Renal pelvis (tissue), 4 donors: ENCODE measurements around the gene APBB2. TPM values are rescaled to one million over a fixed set of nuclear protein-coding genes. Genes with fewer than 3 reads are reported as not detected.
"Not testable (repeated sequence)": the region's sequence is repeated elsewhere in the genome, so short reads cannot be mapped to it uniquely, and the experiment has no call there.

Experiments used
- DNase-seq: peaks from one replicate; pipeline ENCODE4 v3.0.0-alpha.2; 2013
- polyA plus RNA-seq, 3 donors: library from polyadenylated mRNA; unstranded; fragments of 120-200 nt; gene quantifications; one replicate each; pipeline ENCODE4 v1.2.1, GENCODE V29; 2013; ENCODE audit not compliant: insufficient read length in 3 of 3

The APBB2 gene
- polyA plus RNA-seq, 3 donors = 43.3 to 59.5 (median 59.4) TPM

DNA sequence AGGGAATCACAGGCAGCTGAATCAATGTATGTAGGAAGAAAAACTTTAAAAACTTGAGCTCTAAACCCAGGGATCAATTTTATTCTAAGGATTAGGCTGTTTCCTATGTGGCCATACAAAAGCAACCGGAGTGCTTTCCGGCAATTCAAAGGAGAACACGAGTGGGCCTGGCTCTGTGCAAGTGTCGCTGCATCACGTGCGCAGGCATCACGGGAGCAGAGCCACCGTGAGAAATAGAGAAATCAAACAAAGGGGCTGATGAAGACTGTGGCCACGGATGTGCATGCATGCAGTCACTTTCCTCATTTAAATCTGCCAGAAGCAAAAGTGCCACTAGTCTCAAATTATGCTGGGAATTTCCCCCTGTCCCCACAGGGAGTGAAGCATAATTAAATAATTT is 267.7 kb downstream of the APBB2 start:
- DNase-seq = no peak

DNA sequence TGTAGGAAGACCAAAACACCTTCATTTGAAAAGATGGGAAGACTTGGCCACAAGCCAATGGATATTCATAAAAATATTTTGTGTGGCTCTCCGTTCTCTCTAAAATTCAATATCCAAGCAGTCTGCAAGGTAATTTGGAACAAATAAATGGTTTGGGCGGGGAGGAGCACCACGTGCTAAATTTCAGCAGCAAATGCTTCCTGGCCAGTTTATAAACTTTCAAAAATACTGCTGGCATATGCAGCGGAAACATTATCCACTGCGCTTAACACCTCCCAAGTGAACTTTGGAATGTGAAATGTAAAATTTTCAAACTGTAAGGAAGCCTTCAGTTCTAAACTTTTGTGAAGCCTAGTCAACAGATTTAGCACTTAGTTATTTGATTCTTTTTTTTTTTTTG is 273.6 kb downstream of the APBB2 start:
- no peak for DNase-seq

DNA sequence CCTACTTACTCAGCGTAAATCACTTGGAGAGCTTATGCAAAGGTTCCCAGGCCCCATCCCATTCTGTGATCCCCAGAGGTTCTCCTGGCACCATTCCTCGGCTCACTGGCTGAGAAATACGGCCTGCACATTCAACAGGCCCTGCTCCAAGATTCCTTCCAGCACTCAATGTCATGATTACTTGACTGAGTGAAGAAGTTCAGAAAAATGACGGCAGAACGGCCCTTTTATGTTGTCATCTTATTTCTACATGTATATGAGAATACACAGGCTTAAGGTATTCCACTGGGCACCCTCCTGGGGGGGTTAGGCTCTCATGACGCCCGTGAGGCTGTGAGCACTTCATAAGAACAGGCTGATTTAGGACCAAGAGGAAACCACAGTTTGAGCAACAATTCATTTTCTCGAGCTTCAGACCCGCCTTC is 274.0 kb downstream of the APBB2 start:
- DNase-seq = no peak

DNA sequence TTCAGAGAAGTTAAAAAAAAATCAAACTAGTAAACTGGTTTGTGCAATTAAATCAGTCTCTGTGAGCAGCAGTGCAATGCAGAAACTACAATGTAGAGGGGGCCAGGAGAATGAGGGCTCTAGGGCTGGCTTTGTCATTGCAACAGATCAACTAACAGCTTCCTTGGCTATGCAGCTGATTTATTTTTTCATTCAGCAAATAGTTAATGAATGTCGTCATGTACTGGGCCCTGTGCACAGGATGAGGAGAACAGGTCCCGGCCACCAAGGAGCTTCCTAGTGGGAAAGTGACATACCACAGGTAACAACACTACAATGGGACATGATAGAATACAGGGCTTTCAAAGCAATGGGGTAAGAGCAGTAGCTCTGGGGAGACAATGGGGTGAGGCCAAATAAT is 274.5 kb downstream of the APBB2 start:
- no peak for DNase-seq

DNA sequence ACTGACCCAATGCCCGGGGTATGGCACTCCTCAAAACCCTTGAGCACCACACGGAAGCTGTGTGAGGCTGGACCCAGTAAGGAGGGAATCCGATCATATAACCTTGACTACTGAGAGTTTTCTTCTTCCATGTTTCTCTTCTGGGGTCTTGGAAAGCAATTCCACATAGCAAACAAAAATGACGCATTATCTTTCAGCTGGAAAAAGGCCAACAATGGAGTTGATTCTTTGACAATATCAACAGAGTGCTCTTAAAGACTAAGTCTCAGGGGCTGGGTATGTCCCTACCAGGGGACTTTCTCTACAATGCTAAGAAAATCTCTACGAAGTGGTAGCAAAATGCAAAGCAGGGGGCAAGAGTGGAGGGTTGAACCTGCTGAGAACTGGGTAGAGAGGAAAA is 276.0 kb downstream of the APBB2 start:
- DNase-seq = no peak

DNA sequence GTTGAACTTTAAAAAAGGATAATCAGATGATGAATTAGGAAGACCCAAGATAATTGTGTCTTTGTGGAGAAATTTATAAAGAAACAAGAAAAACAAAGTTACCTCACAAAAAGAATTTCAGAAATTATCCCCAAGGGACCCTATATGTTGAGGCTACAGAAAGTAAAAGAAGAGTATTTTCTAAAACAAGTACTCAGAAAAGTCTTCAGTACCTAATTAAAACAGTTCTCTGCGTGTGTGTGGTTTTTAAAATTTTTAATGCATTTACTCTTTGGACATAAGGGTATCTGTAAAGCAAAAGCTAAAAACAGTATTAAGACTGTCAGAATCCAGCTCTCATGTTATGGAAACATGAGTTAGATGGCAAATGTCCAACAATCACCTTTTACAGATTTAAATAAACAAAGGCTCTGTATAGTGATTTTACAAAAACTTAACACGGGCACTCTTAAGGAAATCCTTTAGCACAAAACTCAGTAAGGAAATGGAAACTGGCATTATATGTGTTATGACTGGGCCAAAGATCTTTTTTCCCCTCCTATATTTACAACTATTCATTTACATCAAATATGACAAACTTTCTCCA is 277.1 kb downstream of the APBB2 start:
- DNase-seq = no peak

DNA sequence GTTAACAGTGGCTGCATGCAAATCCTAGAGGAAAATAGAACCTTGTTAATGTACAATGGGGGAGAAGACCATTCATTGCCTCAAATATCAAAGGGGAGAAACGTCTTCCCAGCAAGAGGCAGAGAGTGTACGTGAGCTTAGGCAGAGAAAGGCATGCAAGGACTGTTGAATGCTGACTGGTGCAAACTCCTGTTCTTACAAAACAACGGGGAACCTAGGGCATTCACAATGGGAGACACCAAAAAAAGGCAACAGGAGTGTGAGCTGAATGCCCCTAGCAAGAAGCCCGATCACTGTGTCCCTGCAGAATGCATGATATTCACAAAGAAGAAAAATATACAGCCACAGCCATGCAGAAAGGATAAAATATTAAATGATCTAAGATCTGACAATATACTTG is 279.7 kb downstream of the APBB2 start:
- no peak for DNase-seq

GRCh38 chr4:40933272-40934053 is 280.9 kb downstream of the APBB2 start:
- DNase-seq = no peak

DNA sequence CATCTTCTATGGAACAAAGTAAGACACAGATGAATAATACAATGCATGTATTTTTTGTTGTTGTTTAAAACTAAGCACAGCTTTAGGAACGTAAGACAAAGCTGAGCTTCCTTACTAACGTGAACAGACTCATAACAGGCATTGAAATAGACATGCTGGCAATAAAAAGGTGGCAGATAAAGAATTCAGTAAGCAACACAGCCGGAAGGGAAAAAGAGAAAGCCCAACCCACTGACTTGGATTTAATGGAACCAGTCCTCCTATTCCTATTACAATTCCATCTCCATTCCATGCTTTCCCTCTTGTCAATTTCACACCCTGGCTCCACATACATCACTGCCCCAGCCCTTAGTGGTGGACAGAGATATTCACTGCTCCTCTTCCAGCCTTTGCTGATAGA is 282.5 kb downstream of the APBB2 start:
- no peak for DNase-seq

DNA sequence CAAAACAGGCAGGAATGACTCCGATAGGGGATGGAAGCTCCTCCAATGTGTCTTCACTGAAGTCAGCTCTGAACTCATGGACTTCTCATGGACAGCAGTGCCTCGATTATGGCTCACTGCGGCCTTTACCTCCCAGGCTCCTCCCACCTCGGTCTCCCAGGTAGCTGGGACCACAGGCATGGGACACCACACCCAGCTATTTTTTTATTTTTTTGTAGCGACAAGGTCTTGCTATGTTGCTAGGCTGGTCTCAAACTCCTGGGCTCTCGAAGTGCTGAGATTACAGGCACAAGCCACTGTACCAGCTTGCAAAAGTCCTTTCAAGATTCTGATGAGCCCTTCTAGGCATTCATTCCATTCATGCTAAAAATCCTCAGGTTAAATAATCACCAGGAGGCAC is 283.1 kb downstream of the APBB2 start:
- no peak for DNase-seq

DNA sequence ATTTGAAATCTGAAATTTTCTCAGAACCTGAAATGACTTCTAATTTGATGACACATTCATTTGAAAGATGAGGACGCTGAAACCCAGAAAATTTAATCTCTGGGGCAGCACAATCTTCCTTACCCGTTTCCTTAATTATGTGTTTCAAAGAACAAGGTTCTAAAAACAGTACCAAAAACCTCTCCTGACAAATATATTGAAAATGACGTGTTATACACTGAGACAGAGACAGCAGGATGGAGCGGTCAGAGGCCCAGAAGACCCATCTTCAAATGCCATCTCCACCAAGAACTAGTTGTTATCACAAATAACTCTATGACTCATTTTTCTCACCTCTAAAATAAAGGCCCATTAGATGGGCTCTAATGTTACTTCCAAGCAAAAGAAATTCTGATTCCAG is 287.3 kb downstream of the APBB2 start:
- DNase-seq = no peak

GRCh38 chr4:40924793-40925117 is 289.6 kb downstream of the APBB2 start:
- no peak for DNase-seq

DNA sequence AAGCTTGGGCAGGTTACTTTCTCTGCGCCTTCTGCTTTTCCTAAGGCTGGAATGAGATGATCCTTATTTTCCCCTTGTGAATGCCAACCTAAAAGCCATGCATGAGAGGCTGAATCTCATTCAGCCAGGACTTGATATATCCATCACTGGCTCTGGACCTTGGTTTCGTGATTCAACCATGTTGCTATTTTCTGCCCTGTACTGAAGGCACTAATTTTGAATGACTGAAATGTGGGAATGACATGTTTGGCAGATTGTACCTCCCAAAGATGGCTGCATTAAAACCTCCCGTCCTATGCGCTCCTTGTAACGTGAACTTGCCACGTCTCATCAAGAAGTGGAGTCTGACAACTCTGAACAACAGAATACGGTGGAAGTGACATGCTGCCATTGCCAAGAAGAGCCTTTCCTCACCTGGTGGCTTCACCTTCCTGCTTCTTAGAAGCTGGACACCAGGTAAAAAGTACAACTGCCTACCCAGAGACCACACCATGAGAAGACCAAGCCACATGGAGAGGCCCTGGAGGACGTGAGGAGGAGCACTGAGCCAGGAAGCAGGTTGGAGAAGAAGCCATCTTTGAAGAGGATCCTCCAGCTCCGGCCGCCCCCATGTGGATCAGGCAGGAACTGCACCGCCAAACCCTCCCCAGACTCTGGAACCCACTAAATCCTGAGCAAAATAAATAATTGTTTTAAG is 290.1 kb downstream of the APBB2 start:
- no peak for DNase-seq

DNA sequence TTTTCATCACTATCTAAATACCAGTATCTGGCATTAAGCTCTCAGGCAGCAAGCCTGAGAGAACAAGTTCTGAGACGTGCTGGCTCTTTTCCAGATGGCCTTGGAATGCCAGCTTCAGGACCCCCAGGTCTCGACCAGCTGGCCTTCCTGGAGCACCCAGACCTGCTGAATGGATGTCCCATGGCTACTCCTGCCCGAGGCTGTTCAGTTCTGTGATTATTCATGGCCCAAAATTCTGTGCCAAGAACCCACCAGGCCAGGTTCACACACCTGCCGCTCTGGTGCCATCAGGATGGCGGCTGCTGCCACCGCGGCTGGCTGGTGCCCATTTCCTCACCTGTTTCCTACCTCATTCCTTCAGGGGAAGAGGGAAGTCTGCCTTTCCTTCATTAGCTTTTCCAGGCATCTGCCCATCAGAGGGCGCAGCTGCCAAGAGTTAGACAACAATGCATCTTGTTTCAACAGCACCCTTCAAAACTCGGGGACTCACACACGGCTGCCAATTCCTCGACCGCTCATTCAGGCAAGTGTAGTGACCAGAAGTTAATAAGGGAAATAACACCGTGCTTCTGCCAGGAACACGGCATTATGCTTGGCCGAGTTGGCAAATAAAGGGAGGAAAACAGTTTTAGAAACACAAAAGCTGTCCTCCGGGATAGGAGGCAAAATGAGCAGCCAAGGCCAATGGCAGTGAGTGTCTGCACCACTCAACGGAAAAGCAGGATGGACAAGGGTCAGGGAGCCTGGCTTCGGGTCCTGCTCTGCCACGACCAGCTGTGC is 290.8 kb downstream of the APBB2 start:
- no peak for DNase-seq

GRCh38 chr4:40919976-40920375 is 294.4 kb downstream of the APBB2 start:
- not testable (repeated sequence) for DNase-seq

DNA sequence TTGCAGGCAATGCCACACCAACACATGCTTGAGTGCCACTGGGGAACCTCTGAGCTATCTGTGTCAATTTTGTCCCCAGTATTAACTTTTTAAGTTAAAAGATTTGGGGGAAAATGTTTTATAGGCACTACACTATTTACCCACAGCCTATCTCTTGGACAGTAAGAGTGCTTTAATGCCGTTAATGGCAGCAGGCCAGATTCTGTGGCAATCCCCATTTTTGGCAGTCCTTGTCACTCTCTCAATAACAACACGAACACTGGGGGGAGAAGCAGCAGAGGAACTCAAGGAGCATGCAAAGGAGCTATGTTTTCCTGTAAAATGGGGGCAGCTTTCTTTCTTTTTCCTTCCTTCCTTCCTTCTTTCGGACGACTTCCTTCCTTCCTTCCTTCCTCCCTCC is 296.0 kb downstream of the APBB2 start:
- DNase-seq = no peak

DNA sequence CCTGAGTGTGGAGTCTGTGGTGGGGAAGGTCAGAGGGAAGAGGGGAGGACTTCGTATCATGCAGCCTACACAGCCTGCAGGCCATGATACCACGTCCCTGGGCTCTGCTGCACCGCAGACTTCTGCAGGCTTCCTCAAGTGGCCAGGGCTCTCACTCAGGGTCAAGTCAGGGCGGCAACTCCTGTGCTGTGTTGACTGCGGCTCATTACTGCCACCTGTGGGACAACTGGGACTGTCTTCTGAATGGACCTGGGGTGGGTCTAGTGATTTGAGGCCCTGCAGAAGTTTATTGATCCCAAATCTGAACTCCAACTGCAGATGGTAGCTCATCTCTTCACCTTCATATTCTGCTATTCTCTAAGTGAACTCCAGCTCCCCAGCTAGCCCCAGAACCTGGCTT is 297.5 kb downstream of the APBB2 start:
- DNase-seq = no peak

- no peak for DNase-seq
Measured at GRCh38 chr4:40916218-40916555, 298.2 kb downstream of the APBB2 start.

GRCh38 chr4:40915318-40916217 is 298.8 kb downstream of the APBB2 start:
- no peak for DNase-seq

- no peak for DNase-seq
Measured at GRCh38 chr4:40912460-40913184, 301.7 kb downstream of the APBB2 start.

GRCh38 chr4:40910706-40911105 is 303.6 kb downstream of the APBB2 start:
- DNase-seq = no peak
